HCT116 (cell line): ENCODE measurements around the gene SLC10A7. TPM values are rescaled to one million over a fixed set of nuclear protein-coding genes. Genes with fewer than 3 reads are reported as not detected.

Experiments used
- ATAC-seq: fragments of 200-7000 bp; cut with Tn5 transposase; 2 replicates; pipeline ENCODE4 v1.9.1; 2020; ENCODE audit warnings: mild to moderate bottlenecking, moderate library complexity
- BruUV-seq: library from RNA; stranded (reverse); fragments of 400-500 nt; replicated peaks from 2 replicates; lab custom pipeline; 2021; lab: Mats Ljungman, UMichigan
- CTCF ChIA-PET: fragments of 300-600 bp; sonication (Branson Sonifier 250); formaldehyde crosslinking; loops from one replicate; lab custom pipeline; 2021; ENCODE audit warnings: antibody characterized with exemption; lab: Charles Lee
- POLR2A ChIA-PET: fragments of 300-600, 350-600 bp; sonication (Branson Sonifier 250); formaldehyde crosslinking; loops from one replicate; lab custom pipeline; 2021; ENCODE audit warnings: antibody characterized with exemption; lab: Charles Lee
- RAD21 ChIA-PET, 2 experiments: fragments of 300-600 bp; sonication (Branson Sonifier 250); formaldehyde crosslinking; loops; one replicate each; lab custom pipeline; 2023; ENCODE audit warnings: low total read pairs in 2 of 2; ENCODE audit not compliant: uncharacterized antibody in 2 of 2, unreplicated experiment in 2 of 2, low non-redundant PET in 1 of 2; lab: Charles Lee
- DNase-seq: peaks from one replicate; pipeline ENCODE4 v3.0.0-alpha.2; 2010; ENCODE audit warnings: low read depth, low spot score
- H2AFZ ChIP-seq: fragments of 200-600 bp; shearing (Covaris generic), sonication (generic); 2 replicates; pipeline ENCODE4 v1.6.1; 2017; ENCODE audit warnings: low read depth, mixed run types, mixed read lengths, antibody characterized with exemption, low read length; ENCODE audit not compliant: poor library complexity, severe bottlenecking
- H3K27ac ChIP-seq: 2 replicates; pipeline ENCODE4 v1.5.1; 2012; ENCODE audit warnings: low read depth, low read length
- H3K27me3 ChIP-seq: fragments of 200-600 bp; sonication (generic); 2 replicates; pipeline ENCODE4 v1.6.1; 2016; ENCODE audit warnings: mixed run types, low read length, mixed read lengths; ENCODE audit not compliant: insufficient read depth
- H3K36me3 ChIP-seq, 2 experiments: fragments of 200-500 bp in 1 of 2; fragments of 200-600 bp in 1 of 2; sonication (Bioruptor generic) in 1 of 2; sonication (generic) in 1 of 2; 2 replicates each; pipeline versions ENCODE4 v1.5.1 to v1.6.1; 2014 to 2016; ENCODE audit warnings: low read length in 2 of 2, inconsistent platforms in 1 of 2, mixed read lengths in 1 of 2, mixed run types in 1 of 2; ENCODE audit not compliant: insufficient read depth in 2 of 2, control insufficient read depth in 1 of 2
- H3K4me1 ChIP-seq, 2 experiments: fragments of 200-600 bp in 1 of 2; sonication (generic) in 1 of 2; 2 replicates each; pipeline versions ENCODE4 v1.5.1 to v1.6.1; 2012 to 2017; ENCODE audit warnings: low read length in 2 of 2, inconsistent platforms in 1 of 2, mild to moderate bottlenecking in 1 of 2, mixed read lengths in 1 of 2, mixed run types in 1 of 2, moderate library complexity in 1 of 2; ENCODE audit not compliant: insufficient read depth in 2 of 2, control insufficient read depth in 1 of 2
- H3K4me2 ChIP-seq: fragments of 200-600 bp; sonication (generic); 2 replicates; pipeline ENCODE4 v1.6.1; 2017; ENCODE audit warnings: mixed run types, low read length, mixed read lengths
- H3K4me3 ChIP-seq, 2 experiments: fragments of 200-600 bp in 1 of 2; sonication (generic) in 1 of 2; replicated peaks in 1 of 2; 2 replicates each; pipeline ENCODE4 v1.5.1; 2011 to 2016; ENCODE audit warnings: low read length in 2 of 2, control low read depth in 1 of 2, low read depth in 1 of 2, mild to moderate bottlenecking in 1 of 2, mixed read lengths in 1 of 2, mixed run types in 1 of 2
- H3K79me2 ChIP-seq: fragments of 200-600 bp; sonication (generic); 2 replicates; pipeline ENCODE4 v1.6.1; 2017; ENCODE audit warnings: mild to moderate bottlenecking, mixed run types, low read length, moderate library complexity, mixed read lengths; ENCODE audit not compliant: insufficient read depth
- H3K9ac ChIP-seq: fragments of 200-600 bp; sonication (generic); 2 replicates; pipeline ENCODE4 v1.6.1; 2016; ENCODE audit warnings: low read length, mixed read lengths
- H3K9me2 ChIP-seq: fragments of 200-600 bp; sonication (generic), shearing (Covaris generic); 2 replicates; pipeline ENCODE4 v1.6.1; 2017; ENCODE audit warnings: mixed run types, mild to moderate bottlenecking, moderate library complexity; ENCODE audit not compliant: insufficient read depth
- H3K9me3 ChIP-seq, 2 experiments: fragments of 200-500 bp in 1 of 2; fragments of 200-600 bp in 1 of 2; sonication (Bioruptor generic) in 1 of 2; sonication (generic) in 1 of 2; 2 replicates each; pipeline ENCODE4 v1.6.1; 2014 to 2017; ENCODE audit warnings: low read length in 2 of 2, mixed read lengths in 2 of 2, inconsistent platforms in 1 of 2, low read depth in 1 of 2, mild to moderate bottlenecking in 1 of 2, mixed run types in 1 of 2, moderate library complexity in 1 of 2; ENCODE audit not compliant: control insufficient read depth in 1 of 2, insufficient read depth in 1 of 2
- H4K20me1 ChIP-seq: fragments of 200-600 bp; sonication (generic), shearing (Covaris generic); 2 replicates; pipeline ENCODE4 v1.6.1; 2017; ENCODE audit warnings: mixed run types, mild to moderate bottlenecking, moderate library complexity; ENCODE audit not compliant: insufficient read depth
- CBX3 ChIP-seq: IDR thresholded peaks from 2 replicates; pipeline ENCODE4 v1.6.1; 2012; ENCODE audit warnings: low read depth
- CEBPB ChIP-seq: IDR thresholded peaks from 2 replicates; pipeline ENCODE4 v1.6.1; 2012; ENCODE audit warnings: low read depth
- EGR1 ChIP-seq: IDR thresholded peaks from 2 replicates; pipeline ENCODE4 v1.6.1; 2012; ENCODE audit warnings: low read depth
- ELF1 ChIP-seq: IDR thresholded peaks from 2 replicates; pipeline ENCODE4 v1.6.1; 2012; ENCODE audit warnings: low read depth, borderline replicate concordance
- POLR2A ChIP-seq: IDR thresholded peaks from 2 replicates; pipeline ENCODE4 v1.7.0; 2011; ENCODE audit warnings: borderline replicate concordance; ENCODE audit not compliant: insufficient read depth, insufficient read length; ENCODE audit errors: extremely low read depth
- TCF7L2 ChIP-seq: IDR thresholded peaks from 2 replicates; pipeline ENCODE4 v1.7.0; 2011; ENCODE audit warnings: borderline replicate concordance, inconsistent platforms; ENCODE audit not compliant: insufficient read depth, insufficient read length; ENCODE audit errors: extremely low read depth
- intact Hi-C: fragments of 100-400 bp; cut with micrococcal nuclease; formaldehyde crosslinking; loops from 2 replicates; pipeline ENCODE4 v1.10.0; 2022
- total RNA-seq: library from RNA; stranded (reverse); gene quantifications from one replicate; pipeline ENCODE4 v1.2.1, GENCODE V29; 2021; ENCODE audit not compliant: unreplicated experiment
- TF ChIP-seq, protein P1 (sequence below): IDR thresholded peaks from 2 replicates; pipeline ENCODE4 v1.6.1; 2011; ENCODE audit warnings: mild to moderate bottlenecking, low read length, moderate library complexity; ENCODE audit not compliant: insufficient replicate concordance; ENCODE audit errors: extremely low read depth

Gene SLC10A7
- total RNA-seq, 1 experiment from 2014 or later: 5.5 TPM

DNA sequence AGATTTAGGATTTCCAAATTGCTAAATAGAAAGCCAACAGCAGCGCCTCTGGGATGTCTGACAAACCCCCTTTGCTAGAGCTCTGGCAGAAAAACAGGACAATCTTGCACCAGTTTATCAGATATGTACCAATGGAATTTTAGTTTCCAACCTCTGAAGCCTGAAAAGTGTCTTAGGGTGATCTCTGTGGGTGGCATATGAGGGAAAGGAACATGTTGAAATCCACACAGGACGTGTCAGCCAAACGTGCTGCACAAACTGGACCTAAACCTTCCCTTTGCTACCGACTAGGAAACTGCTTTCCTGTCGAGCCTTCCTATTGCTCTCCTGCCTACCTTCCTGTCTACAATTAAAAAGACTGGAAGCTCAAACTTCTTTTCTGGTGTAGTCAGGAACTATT, 253.9 kb downstream of the SLC10A7 start:
- TF ChIP-seq, protein P1, sequence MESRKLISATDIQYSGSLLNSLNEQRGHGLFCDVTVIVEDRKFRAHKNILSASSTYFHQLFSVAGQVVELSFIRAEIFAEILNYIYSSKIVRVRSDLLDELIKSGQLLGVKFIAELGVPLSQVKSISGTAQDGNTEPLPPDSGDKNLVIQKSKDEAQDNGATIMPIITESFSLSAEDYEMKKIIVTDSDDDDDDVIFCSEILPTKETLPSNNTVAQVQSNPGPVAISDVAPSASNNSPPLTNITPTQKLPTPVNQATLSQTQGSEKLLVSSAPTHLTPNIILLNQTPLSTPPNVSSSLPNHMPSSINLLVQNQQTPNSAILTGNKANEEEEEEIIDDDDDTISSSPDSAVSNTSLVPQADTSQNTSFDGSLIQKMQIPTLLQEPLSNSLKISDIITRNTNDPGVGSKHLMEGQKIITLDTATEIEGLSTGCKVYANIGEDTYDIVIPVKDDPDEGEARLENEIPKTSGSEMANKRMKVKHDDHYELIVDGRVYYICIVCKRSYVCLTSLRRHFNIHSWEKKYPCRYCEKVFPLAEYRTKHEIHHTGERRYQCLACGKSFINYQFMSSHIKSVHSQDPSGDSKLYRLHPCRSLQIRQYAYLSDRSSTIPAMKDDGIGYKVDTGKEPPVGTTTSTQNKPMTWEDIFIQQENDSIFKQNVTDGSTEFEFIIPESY: no peak
- no peak for TF ChIP-seq POLR2A
- no peak for TF ChIP-seq TCF7L2
- no peak for TF ChIP-seq EGR1
- POLR2A ChIA-PET: no interaction called here
- Histone ChIP-seq H4K20me1 (no peaks in the 10 kb centered on the region), H3K4me2 (no peak overlapping the region), H3K9me2 (no peaks in the 10 kb centered on the region), H3K27ac (no peak overlapping the region), H3K9me3 (no peaks in the 10 kb centered on the region), H3K79me2 (no peaks in the 10 kb centered on the region), H2AFZ (no peak overlapping the region), H3K27me3 (no peaks in the 10 kb centered on the region), H3K4me3 (no peak overlapping the region), H3K36me3 (no peaks in the 10 kb centered on the region), H3K4me1 (no peaks in the 10 kb centered on the region), H3K9ac (no peak overlapping the region)
- RAD21 ChIA-PET: no interaction called here
- CTCF ChIA-PET: no interaction called here
- BruUV-seq: no TSS peak
- intact Hi-C loops: no loop called here
- DNase-seq (no peak), ATAC-seq (no peak)

DNA sequence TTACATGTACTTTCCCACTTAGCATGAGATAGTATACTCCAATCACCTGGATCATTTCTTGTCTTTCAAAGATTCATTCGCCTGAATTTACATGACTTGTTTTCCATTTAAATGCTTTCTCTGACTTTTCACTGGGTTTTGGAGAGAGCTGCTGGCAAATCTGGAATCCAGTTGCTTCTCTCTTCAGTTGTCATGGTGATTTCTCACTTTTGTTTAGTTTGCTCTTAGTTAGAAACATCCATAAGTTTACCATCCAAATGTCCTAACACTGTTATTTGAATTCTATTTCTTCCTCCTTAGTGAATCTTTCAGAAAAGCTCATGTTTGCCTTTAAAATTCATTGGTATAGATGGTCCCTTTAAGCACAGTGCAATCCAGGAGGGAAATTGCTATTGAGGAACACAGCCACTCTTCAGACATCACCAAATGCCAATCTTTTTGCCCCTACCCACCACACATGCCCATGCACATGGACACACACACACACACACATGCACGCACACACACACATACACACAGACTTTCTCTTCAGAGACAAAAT, 255.7 kb downstream of the SLC10A7 start:
- ATAC-seq (no peak), DNase-seq (no peak)
- Histone ChIP-seq H3K4me2 (no peak overlapping the region), H3K27ac (no peak overlapping the region), H3K9me3 (no peaks in the 10 kb centered on the region), H3K79me2 (no peaks in the 10 kb centered on the region), H3K27me3 (no peaks in the 10 kb centered on the region), H3K9me2 (no peaks in the 10 kb centered on the region), H3K4me3 (no peak overlapping the region), H3K36me3 (no peaks in the 10 kb centered on the region), H4K20me1 (no peaks in the 10 kb centered on the region), H2AFZ (no peak overlapping the region), H3K4me1 (peaks cover 4 to 6% of the 10 kb centered on the region in 2 experiments; a peak in 2 of 4 replicates), H3K9ac (no peak overlapping the region)
- CTCF ChIA-PET: no interaction called here
- RAD21 ChIA-PET: no interaction called here
- no TSS peak for BruUV-seq
- POLR2A ChIA-PET: no interaction called here
- intact Hi-C loops: no loop called here
- TF ChIP-seq ELF1: no peak
- TF ChIP-seq TCF7L2: no peak
- TF ChIP-seq CEBPB: no peak
- TF ChIP-seq CBX3: no peak
- TF ChIP-seq, all 23 proteins: peak for 0
